ENCODE data around the gene SLC6A14.

The SLC6A14 gene, protein sequence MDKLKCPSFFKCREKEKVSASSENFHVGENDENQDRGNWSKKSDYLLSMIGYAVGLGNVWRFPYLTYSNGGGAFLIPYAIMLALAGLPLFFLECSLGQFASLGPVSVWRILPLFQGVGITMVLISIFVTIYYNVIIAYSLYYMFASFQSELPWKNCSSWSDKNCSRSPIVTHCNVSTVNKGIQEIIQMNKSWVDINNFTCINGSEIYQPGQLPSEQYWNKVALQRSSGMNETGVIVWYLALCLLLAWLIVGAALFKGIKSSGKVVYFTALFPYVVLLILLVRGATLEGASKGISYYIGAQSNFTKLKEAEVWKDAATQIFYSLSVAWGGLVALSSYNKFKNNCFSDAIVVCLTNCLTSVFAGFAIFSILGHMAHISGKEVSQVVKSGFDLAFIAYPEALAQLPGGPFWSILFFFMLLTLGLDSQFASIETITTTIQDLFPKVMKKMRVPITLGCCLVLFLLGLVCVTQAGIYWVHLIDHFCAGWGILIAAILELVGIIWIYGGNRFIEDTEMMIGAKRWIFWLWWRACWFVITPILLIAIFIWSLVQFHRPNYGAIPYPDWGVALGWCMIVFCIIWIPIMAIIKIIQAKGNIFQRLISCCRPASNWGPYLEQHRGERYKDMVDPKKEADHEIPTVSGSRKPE

DNA sequence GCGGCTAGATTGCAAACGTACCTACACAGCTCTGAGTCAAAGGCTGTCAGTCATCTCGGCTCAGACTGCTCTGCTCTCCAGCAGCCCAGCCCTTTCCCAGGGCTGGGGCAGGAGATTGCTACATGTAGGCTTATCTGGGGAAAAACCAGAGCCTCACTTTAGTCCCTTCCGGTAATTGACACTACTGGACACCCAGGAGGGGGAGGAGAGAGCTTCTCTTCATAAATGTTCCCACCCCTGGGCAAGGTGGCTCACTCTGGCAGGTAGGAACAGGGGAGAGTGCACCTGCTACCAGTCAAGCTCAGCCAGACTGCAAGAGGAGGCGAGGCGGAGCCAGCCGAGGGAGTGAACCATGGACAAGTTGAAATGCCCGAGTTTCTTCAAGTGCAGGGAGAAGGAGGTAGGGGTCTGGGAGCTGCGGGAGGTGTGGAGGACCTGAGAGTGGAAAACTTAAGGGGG lies at the start of gene SLC6A14:
TSS of gene SLC6A14 (plus strand) at position 249 of the 459 bp plus-strand sequence. CDS start at position 353, 104 bp downstream.
- DNase-seq (ENCODE audit: low read depth in 2 of 2): no peak

- DNase-seq (ENCODE audit: low read depth in 2 of 2): no peak
Measured at GRCh38 chrX:116395752-116396151, 40.7 kb upstream of the SLC6A14 start.

DNA sequence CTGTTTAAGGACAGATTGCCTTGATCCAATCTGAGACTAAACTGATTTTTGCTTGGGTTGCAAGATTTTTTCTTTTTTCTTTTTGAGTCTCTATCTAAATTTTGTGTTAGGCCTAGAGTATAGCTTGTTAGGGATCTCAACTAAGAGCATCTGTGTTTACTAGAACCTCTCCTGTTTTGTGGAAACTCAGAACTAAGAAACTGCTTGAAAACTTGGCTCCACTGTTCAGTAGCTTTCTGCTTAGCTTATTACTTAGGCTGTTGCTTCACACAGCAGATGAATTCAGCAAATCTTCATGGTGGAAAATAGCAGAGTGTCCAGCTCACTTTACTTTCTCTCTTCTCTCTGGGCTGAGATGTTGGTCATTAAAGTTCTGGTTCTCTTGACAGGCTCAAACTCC lies 36.7 kb upstream of the SLC6A14 start:
- no peak for DNase-seq (ENCODE audit: low read depth in 2 of 2)

GRCh38 chrX:116409219-116409618 lies 27.2 kb upstream of the SLC6A14 start:
- DNase-seq (ENCODE audit: low read depth in 2 of 2): no peak

- DNase-seq (ENCODE audit: low read depth in 2 of 2): no peak
Measured at GRCh38 chrX:116413273-116413672, 23.1 kb upstream of the SLC6A14 start.

DNA sequence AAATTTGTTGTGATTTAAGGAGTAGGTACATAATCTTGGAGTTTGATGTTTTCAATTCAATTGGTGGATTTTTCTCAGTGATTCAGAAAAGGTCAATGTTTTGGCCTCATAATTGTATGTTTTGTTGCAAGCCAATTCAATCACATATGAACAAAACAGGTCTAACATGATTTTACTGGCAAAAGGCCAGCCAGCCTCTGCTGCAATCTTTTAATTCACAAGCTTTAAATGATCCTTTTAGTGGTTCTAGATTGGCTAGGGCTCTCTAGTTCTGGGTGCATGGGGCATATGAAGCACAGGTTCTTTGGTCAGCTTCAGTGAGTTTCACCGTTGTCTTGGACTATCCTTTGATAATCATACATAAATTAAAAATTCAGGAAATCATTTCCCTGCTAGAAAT lies 19.2 kb upstream of the SLC6A14 start:
- DNase-seq (ENCODE audit: low read depth in 2 of 2): no peak

- no peak for DNase-seq (ENCODE audit: low read depth in 2 of 2)
Measured at GRCh38 chrX:116417968-116418367, 18.4 kb upstream of the SLC6A14 start.

- no peak for DNase-seq (ENCODE audit: low read depth in 2 of 2)
Measured at GRCh38 chrX:116427978-116428377, 8.4 kb upstream of the SLC6A14 start.

- DNase-seq (ENCODE audit: low read depth in 2 of 2): no peak
Measured at GRCh38 chrX:116435597-116435996, 809 bp upstream of the SLC6A14 start.

GRCh38 chrX:116449156-116449555 lies 12.8 kb downstream of the SLC6A14 start:
- DNase-seq (ENCODE audit: low read depth in 2 of 2): no peak

DNA sequence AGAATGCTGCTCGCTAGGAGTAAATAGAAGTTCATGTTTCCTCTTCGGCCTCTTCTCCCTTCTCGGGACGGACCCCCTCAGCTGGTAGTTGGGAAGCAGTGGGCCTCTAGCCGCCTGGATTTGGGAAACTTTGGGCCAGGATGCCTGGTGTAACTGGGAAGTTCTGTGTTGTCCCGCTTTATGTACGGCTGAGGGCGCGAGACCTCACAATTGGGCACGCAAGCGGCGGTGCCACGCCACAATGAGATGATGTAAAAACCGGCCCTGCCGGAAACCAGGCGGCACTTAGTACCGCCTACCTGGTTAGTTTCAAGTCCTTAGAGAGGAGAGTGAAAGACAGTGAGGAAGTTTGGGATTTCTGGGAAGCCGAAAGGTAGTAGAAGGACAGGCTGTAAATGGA lies 26.4 kb downstream of the SLC6A14 start, which contains the start of gene CT83:
TSS of gene CT83 (minus strand) at position 155 of the 400 bp plus-strand sequence. CDS start at position 35, 120 bp downstream.
- no peak for DNase-seq (ENCODE audit: low read depth in 2 of 2)

- DNase-seq (ENCODE audit: low read depth in 2 of 2): no peak
Measured at GRCh38 chrX:116480059-116480458, 43.7 kb downstream of the SLC6A14 start.

DNA sequence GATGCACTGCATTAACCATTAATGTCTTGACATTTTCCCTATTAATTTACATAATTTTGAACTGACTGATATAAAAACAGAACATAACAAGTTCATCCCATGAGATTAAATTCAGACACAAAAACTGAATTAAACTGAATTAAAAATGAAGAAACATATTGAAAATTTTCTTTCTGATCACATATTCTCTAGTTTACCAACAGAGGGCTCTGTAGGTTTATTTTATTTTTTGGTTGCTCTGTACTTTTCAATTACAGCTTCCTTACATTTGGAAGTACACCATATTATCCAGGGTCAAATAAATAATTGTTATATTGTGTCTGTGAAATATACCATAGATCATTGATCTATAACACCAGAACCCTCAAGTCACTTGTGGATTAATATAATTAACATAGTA lies 53.7 kb downstream of the SLC6A14 start:
- no peak for DNase-seq (ENCODE audit: low read depth in 2 of 2)

DNA sequence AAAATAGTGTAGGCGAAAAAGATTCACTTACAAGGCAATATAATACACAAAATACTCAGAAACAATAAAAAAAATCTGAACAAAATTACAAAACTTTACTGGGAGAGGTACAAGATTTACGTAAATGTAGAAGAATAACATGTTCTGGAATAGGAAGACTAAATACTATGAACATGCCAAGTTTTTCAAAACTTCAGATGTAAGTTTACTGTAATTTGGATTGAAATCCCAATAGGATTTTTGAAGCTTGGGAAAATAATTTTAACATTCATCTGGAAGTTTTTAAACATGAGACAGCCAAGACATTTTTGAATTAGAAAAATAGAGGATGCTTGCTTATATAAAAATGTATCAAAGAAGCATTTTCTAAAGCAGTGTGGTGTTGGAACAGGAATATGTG lies 56.9 kb downstream of the SLC6A14 start:
- DNase-seq (ENCODE audit: low read depth in 2 of 2): no peak

DNA sequence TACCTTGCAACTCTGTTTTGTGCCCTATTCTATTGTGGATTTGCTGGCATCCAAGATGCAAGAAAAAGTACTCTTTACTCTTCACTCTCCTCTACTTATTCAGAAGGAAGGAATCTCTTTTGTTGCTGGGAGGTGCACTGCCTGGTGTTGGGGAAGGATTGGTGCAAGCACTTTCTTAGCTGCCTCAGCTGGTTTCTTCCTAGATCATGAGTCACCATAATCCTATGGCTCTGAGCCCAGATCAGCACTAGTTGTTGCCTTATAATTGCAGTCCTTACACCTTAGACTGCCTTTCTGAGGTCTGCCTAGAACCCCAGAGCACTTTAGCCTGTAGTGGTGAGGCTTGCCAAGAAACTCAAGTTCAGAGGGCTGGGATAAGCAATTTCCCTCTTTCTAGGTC lies 63.4 kb downstream of the SLC6A14 start:
- DNase-seq (ENCODE audit: low read depth in 2 of 2): no peak
